Adrenal gland (tissue), 5 donors: Measurements from ENCODE around the gene LCN10.

Experiments used
- POLR2A ChIP-seq, 2 donors: fragments of 450-650 bp; IDR thresholded peaks; one replicate each; pipeline ENCODE4 v1.6.1; 2017; ENCODE audit warnings: antibody characterized with exemption in 2 of 2, mild to moderate bottlenecking in 2 of 2, moderate library complexity in 1 of 2
- TF ChIP-seq, protein P1 (sequence below), 6 experiments: fragments of 450-650 bp in 4 of 6; fragments of 200-600 bp in 2 of 6; sonication (generic) in 1 of 6; IDR thresholded peaks; 1 replicate in 5 of 6; 2 replicates in 1 of 6; pipeline versions ENCODE4 v1.5.1 to v1.8.0; 2016 to 2021; ENCODE audit warnings: antibody characterized with exemption in 6 of 6, mild to moderate bottlenecking in 2 of 6, moderate library complexity in 1 of 6
- donor health status: DM: no; HTN: no; CAD: no.

DNA sequence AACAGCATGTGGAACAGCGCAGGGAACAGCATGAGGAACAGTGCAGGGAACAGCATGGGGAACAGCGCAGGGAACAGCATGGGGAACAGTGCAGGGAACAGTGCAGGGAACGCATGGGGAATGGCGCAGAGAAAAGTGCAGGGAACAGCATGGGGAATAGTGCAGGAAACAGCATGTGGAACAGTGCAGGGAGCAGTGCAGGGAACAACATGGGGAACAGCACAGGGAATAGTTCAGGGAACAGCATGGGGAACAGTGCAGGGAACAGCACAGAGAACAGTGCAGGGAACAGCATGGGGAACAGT is 13.3 kb upstream of the LCN10 start:
- TF ChIP-seq, protein P1, sequence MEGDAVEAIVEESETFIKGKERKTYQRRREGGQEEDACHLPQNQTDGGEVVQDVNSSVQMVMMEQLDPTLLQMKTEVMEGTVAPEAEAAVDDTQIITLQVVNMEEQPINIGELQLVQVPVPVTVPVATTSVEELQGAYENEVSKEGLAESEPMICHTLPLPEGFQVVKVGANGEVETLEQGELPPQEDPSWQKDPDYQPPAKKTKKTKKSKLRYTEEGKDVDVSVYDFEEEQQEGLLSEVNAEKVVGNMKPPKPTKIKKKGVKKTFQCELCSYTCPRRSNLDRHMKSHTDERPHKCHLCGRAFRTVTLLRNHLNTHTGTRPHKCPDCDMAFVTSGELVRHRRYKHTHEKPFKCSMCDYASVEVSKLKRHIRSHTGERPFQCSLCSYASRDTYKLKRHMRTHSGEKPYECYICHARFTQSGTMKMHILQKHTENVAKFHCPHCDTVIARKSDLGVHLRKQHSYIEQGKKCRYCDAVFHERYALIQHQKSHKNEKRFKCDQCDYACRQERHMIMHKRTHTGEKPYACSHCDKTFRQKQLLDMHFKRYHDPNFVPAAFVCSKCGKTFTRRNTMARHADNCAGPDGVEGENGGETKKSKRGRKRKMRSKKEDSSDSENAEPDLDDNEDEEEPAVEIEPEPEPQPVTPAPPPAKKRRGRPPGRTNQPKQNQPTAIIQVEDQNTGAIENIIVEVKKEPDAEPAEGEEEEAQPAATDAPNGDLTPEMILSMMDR (IDR thresholded peaks at IDR 0.05) = no peak
- no peak for TF ChIP-seq POLR2A (IDR thresholded peaks at IDR 0.05)
